GM19467 (cell line): ENCODE results near the gene GJB5.
A peak's percentile ranks its signal among the peaks of the same experiment; 100 is the strongest.
"Not testable (repeated sequence)": the region's sequence is repeated elsewhere in the genome, so short reads cannot be mapped to it uniquely, and the experiment has no call there.

Experiments
- ATAC-seq: cut with Tn5 transposase; IDR thresholded peaks from one replicate; pipeline ENCODE4 v1.9.1; 2021; ENCODE audit warnings: mild to moderate bottlenecking, moderate library complexity; ENCODE audit not compliant: unreplicated experiment

The GJB5 gene

DNA sequence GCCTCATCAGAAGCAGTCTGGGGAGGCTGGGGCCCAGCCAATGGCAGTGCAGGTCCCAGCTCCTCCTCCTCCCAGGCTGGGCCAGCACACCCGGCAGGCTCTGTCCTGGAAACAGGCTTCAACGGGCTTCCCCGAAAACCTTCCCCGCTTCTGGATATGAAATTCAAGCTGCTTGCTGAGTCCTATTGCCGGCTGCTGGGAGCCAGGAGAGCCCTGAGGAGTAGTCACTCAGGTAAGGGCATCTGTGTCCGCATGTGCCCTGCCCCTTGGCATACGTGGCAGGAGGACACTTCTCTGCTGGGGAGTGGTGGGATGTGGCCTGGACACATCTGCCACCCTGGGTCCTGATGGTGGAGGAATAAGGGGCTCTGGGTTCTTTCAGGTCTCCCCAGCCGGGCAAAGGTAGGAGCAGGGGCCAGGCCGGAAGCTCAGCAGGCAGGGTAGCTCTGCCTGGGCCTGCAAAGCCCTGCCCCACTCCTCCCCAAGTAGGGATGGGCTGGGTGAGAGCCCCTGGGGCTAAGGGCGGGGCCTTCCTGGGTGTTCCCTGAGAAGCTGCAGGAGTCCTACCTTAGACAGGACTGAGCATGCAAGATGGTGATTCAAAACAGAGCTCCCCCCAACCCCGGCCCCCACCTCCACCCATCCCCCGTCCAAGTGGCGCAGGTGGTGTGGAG is at the start of gene GJB5:
TSS of gene GJB5 (plus strand) at position 84 of the 674 bp plus-strand sequence. CDS start 2,284 bp downstream, outside the sequence.
- ATAC-seq: no peak

DNA sequence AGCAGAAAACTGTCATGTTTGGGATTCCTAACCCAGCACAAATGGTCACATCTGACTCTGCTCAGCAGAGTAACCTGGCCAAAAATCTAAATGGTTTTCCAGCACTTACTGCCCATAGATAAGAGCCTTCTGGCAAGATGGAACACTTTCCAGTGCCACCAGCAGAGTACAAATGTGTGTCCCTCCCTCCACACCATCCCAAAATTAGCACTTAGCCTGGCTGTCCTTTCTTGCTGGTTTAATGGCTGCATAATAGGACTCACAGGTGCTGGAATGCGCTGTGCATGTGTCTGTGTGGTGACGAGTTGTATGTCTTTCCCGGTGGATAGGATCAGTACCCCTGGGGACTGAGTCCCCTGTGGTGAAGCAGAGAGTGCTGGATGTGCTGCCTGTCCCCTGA is 49.8 kb upstream of the GJB5 start:
- no peak for ATAC-seq

DNA sequence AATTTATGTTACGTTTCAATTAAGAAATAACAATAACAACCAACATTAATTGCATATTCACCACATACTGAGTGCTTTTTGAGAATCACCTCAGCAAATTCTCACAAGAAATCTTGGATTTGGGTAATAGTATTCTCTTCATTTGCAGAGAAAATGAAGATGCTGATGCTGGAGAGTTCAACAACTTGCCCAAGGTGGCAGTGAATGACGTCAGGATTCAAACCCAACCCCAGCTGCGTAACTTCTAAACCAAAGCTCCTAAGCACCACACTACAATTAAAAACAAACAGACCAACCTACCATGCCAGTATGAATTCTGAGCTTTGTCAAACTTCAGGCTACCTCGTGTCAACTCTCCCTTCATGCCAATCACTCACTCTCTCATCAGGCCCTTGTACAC is 46.7 kb upstream of the GJB5 start:
- ATAC-seq: no peak

DNA sequence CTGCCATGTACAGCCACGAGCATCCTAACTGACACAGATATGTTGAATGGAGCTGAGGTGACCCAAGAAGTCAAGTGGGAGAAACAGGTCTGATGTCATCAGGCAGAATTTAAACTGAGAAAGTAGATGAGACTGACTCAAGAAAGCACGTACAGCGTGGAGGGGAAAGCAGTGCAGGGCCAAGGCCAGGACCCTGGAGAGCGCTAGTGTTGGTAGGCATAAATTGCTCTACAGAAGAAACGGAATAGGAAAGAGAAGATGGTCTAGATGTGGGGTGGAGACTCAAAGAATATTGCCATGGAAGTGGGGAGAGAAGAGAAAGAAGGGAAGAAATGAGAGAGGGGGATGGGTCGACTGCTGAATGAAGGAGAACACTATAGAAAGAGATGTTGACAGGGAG is 45.3 kb upstream of the GJB5 start:
- ATAC-seq: no peak

DNA sequence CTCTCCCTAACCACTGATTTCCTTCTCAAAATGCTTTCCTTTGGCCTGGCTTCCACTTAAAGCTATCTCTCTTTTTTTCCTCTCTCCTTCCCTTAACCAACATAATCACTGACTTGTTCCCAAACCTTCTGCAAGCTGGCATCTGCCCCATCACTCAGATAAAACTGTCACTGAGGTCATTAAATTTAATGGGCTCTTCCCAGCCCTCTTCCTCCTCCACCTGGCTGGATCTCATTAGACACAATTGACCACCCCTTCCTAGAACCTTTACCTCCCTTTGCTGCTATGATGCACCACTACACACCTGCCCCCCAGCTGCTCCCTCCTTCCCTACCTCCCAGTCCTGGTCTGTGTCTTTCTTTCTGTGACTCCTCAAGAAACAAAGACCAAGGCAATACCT is 44.0 kb upstream of the GJB5 start:
- no peak for ATAC-seq

DNA sequence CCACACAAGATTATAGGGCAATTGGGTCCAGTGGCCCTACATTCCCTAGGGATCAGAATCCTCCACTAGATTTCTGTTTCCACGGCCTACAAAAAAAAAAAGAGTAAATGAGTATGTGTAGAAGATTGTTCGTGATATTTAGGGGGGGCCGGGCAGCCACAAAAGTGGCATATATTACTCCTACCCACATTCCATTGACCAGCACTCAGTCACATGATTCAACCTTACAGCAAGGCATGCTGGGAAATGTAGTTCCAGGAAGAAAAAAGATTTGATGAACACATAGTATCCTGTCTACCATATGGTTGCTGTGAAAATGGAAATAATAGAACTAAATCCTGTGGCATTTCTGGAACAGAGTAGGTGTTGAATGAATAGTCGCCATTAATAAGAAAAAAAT is 43.4 kb upstream of the GJB5 start:
- ATAC-seq: no peak

DNA sequence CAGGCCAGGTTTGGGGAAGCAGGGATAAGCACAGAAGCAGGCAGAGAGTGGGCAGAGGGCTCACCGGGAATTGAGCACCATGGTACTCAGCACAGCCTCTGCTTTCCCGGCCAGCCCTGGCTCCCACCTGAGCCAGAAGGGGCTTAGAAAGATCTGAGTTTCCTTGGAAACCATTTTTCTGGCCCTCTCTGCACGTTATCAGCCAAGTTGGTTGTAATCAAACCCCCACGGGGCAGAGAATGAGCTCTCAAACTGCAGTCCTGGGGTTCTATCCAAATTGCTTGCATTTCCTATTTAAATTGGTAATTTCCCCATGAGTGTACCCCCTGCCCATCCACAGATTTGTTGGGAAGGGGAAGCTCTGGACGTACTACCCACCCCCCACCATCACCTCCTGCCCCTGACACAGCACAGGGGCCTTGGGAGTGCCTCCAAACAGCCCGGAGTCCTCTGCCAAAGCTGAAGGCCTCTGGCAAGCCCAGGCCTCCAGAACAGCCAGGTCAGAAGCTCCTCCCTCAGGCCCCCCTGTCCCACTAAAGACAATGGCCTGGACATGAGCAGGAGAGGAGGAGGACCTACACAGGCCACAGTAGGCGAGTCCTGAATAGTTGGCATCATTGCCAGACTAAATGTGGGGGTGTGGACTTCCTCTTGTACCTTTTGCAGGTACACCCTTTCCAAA is 42.7 kb upstream of the GJB5 start:
- ATAC-seq: no peak

DNA sequence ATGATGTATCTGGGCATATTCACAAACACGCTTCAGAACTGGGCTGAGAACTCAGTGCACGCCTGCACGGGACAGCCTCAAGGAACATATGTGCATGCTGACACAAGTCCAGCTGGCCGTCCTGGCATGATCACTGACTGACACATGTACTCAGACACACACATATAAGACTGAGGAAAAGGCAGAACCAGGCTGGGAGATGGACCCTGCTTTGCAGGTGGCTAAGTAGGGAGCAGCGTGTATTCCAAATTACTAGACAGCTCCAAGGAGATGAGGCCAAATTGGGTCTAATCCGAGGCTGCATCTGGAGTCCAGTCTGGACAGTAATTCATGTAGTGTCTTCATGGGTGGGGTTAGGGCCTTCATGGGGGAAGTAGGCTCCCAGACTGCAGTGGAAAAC is 41.4 kb upstream of the GJB5 start:
- ATAC-seq: no peak

DNA sequence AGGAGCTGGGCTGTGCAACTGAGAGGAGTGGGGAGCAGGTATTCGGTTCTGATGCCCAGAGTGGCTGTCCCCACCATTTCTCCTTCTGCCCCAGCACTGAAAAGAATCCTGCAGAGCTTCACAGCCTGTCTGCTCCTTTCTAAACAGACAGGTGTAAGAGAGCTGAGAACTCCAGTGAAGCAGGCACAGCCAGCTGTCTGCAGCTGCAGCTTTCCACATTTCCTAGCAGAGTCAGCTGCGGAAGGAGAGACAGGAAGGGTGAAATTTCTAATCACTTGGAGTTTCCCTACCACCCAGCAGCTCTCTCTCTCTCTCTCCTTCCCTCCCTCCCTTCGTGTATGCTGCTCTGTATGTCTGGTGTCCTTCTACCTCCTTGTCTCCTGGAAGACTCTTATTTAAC is 40.5 kb upstream of the GJB5 start:
- ATAC-seq: no peak

DNA sequence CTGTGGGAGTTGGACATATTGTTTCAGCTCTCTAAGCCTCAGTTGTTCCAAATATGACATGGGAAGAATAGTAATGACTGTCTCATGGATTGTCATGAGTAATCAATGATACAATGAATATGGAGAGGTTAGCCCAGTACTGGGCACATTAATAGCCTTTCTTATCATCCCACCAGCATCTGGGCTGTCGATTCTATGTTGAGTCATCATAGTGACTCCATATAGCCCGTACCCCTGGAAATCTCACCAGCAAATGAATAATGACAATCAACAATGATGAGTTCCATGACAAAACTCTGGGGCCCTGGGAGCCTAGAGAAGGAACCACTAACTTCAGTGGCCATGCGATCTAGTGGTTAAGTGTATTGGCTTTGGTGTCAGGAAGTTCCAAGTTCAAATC is 39.7 kb upstream of the GJB5 start:
- no peak for ATAC-seq

DNA sequence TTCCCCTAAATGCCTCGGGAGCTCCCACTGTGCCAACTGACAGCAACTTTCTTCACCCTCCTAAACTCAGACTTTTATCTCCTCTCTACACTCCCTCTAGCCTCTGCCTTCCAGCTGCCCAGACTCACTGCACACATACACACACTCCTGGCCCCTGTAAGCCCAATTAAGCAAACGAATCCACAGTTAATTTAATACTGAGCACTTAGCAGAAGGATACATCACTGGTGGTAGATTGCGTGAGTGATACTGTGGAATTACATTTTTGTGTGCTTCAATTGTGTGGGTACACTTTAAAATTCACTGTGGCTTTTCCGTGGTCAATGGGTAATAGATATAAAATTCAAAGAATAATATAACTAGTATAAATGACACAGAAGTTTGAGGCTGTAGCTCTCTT is 33.6 kb upstream of the GJB5 start:
- ATAC-seq: no peak

DNA sequence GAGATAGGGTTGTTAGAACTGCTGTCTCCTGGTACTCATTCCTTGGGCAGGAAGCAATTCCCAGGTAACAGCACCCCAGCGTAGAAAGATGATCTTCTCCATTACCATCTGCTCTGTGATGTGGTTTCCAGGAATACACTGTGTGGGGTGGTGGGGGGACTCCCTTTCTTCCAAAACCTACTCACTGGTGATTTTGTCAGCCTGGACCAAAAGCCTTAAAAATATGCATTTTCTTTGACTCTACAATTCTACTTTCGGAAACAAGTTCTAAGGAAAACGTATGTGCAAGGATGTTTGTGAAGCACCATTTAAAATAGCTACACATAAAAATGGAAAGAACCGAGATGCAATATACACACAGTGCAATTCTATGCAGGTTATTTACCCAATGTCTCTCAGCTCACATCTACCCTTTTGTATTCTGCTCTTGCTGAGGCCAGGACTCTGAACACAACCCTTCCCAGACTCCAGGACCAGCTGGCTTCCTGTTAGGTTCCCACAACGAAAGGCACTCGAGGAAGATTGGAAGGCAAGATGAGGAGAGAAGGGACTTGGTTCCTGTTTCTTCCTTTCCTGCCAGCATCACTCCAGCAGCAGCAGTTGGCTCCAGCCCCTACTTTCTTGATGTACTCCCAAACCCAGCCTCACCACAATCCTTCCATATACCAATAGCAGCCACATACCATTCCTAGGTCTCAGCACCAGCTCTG is 33.0 kb upstream of the GJB5 start:
- ATAC-seq: no peak

DNA sequence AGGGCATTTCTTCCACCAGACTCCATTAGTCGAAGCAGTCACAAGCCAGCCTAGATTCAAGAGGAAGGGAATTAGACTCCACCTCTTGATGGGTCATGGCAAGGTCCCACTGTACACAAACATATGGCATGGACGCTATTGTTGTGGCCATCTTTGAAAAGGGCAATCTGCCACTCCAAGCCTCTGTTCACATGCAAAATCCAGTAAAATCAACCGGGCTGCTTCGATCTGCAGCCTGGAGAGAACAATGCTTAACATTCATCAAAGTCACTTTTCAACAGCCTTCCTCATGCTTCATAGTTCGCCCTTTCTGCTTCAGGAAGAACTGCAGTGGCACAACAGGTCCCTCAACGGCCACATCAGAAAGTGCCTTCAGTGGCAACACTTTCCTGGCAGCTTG is 28.0 kb upstream of the GJB5 start:
- ATAC-seq: no peak

DNA sequence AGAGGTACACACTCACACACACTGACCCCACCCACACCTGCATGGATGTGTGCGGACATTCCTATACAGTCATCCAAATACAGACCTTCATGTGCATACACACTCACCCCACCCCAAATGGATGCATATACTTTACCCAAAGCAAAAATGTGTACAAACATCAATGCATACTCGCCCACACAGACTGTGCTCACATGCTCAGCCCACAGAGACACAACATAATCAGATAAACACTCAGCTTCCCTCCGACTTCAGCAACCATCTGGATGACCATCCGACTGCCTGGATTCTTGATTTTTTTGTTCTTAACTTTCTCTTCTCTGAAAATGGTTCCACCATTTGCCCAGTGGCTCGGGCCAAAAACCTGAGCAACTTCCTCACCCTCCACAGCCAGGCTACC is 24.4 kb upstream of the GJB5 start:
- ATAC-seq: no peak

DNA sequence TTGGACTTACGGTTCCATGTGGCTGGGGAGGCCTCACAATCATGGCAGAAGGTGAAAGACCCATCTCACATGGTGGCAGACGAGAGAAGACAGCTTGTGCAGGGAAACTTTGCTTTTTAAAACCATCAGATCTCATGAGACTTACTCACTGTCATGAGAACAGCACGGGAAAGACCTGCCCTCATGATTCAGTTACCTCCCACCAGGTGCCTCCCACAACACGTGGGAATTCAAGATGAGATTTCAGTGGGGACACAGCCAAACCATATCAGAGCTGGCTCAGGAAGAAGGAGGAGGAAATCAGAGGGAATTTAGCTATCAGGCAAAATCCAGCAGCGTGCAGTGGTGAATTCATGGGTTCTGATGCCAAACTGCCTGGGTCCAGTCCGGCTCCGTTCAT is 22.0 kb upstream of the GJB5 start:
- ATAC-seq: not testable (repeated sequence)

DNA sequence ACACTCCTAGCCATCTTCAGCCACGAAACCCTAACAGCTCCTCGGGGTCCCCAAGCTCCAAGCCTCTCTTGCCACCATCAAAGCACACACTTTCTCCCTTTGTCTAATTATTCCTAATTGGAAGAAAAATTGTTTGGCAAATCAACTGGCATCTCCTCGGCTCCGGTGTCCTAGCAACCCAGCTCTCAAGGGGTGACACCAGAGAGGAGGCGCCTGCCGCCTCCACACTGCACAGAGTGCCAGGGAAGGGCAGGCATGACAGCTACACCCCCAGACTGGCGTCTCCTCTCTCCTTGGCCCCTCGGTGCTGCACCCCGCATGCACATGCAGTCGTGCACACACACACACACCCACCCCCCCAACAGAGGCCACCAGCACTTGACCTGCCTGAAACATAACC is 18.2 kb upstream of the GJB5 start:
- no peak for ATAC-seq

DNA sequence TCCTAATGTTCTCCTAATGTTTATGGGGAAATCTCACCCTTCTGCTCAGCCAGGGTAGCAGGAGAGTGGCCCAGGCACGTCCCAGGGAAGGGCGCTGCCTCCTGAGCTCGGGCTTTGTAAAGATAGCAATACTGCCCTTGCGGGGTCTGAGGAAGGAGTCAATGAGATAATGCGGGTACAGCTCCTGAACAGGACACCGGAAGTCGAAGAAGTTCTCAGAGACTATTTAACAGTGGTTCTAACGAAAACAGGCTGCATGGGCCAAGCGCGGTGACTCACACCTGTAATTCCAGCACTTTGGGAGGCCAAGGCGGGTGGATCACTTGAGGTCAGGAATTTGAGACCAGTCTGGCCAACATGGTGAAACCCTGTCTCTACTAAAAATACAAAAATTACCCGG is 17.6 kb upstream of the GJB5 start:
- not testable (repeated sequence) for ATAC-seq

DNA sequence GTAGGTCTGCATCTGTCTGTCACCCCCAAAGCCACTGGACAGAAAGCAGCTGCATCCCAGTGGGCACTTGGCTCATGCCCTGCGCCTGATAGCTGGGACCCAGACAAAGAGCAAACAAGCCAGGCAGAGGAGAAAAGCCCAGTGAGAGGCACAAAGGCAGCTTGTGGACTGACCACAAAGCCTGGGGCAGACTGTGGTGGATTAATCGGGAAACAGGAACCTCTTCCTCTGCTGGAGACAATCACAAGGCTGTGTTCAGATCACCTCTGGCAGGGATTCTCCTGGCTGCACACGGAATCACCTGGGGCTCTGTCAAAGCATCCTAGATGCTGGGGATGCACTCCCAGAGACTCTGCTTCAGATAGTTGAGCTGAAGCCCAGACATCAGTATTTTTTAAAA is 15.2 kb upstream of the GJB5 start:
- no peak for ATAC-seq

DNA sequence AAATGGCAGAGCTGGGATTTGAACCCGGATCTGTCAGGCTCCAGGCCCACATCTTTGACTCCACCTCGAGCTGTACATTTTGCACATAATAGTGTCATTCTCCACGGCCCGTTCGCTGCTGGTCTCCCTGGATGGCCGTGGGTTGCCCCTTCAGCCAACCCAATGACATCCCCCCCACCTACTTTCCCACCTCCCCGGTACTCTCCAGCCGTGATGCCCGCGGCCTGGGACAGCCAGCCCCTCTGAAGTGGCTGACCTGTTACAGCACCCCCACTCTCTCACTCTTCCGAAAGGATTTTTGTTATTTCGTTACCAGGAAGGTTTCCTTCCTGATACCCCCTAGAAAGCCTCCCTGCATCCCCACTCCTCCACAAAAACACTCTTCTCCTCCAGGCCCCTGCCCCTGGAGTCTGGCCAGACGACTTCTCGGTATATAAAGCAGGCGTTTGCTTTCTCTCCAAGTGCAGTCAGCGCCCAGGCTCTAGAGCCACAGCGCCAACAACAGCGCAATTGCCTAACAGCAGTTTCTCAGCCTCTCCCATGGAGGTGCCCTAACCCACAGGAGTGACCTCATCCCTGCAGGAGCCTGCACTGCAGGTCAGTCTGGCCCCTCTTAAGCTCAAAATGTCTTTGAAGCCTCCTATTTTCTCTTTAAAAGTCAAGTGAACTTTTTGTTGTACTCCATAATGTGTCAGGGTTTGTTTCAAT is 14.5 kb upstream of the GJB5 start:
- ATAC-seq: no peak

DNA sequence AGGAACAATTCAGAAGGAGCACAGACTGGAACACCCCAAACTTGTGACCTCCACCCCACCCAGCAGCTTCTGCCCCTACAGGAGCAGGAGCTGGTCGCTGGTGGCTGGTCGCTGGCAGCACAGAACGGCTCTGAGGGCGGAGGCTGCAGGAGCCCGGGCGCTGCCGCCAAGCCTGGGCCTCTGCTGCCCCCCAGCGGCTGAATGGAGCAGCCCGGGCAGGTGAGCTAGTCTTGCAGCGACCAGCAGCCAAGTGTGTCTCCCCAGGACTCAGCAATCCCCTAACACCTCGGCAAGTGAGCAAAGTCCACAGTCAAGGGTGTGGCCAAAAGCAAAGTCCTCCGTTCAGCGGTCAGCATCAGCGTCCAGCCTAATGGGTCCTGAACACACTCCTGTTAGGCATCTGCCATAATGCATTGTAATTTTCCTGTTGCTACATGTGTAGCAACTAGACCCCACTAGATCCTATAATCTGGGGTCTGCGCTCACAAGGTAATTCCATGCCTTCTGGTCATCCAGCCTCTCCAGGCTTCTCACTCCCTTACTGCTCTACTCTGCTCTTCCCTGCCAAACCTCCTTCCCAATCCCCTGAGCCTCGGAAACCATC is 12.1 kb upstream of the GJB5 start:
- ATAC-seq: peak; percentile 61

DNA sequence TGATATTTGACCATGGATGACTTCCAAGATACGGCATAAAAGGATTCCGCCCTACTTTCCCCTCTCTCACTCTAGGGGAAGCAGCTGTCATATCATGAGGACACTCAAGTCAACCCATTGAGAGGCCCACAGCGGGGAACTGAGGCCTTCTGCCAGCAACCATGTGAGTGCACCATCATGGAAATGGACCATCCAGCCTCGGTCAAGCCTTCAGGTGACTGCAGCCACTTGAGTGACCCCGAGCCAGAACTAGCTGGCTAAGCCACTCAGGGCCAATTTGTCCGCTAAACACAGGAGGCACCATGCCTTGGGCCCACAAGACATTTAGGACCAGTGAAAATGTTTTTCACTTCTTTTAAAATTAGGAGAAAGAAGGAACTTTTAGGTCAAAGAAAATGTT is 11.1 kb upstream of the GJB5 start:
- no peak for ATAC-seq
